ENCODE results near the gene EVA1B. TPM values are rescaled to one million over a fixed set of nuclear protein-coding genes. Genes with fewer than 3 reads are reported as not detected.

The EVA1B gene
- total and polyA plus RNA-seq, 5 experiments from 2014 or later: 0.16 to 2.4 (median 1.2) TPM

GRCh38 chr1:36355811-36356210, 32.4 kb upstream of the EVA1B start:
- H3K36me3 Mint-ChIP-seq: peaks cover 0 to 60% (median 17%) of the 10 kb centered on the region in 3 donors

GRCh38 chr1:36354486-36354885, 31.0 kb upstream of the EVA1B start:
- no peak overlapping the region for H3K4me3 Mint-ChIP-seq
- H3K9me3 Mint-ChIP-seq: no peaks in the 10 kb centered on the region
- H3K27me3 Mint-ChIP-seq: no peaks in the 10 kb centered on the region
- ATAC-seq (no peak), DNase-seq (no peak)
- H3K27ac Mint-ChIP-seq: no peak overlapping the region
- H3K4me1 Mint-ChIP-seq: peaks cover 14 to 32% (median 23%) of the 10 kb centered on the region in 4 donors
- peaks cover 0 to 58% (median 17%) of the 10 kb centered on the region in 3 donors for H3K36me3 Mint-ChIP-seq
- POLR2A ChIA-PET: interaction anchor here (1.8 kb wide), 1 partner anchor 12 kb away, joined by 7 read pairs; no protein-coding TSS in a partner anchor

More at GRCh38 chr1:36355811-36356210, 32.4 kb upstream of the EVA1B start:
- Mint-ChIP-seq H3K9me3 (no peaks in the 10 kb centered on the region), H3K4me3 (no peak overlapping the region), H3K27ac (peak overlapping the region in 1 of 10 donors; percentile 27), H3K4me1 (peaks cover 14 to 34% (median 25%) of the 10 kb centered on the region in 4 donors), H3K27me3 (no peaks in the 10 kb centered on the region)
- POLR2A ChIA-PET: no interaction called here
- ATAC-seq (no peak), DNase-seq (no peak)

GRCh38 chr1:36352910-36353878, 29.7 kb upstream of the EVA1B start:
- Mint-ChIP-seq H3K4me1 (peaks cover 15 to 32% (median 19%) of the 10 kb centered on the region in 4 donors), H3K9me3 (no peaks in the 10 kb centered on the region), H3K27me3 (no peaks in the 10 kb centered on the region), H3K4me3 (no peak overlapping the region), H3K36me3 (peaks cover 0 to 52% (median 15%) of the 10 kb centered on the region in 3 donors), H3K27ac (peak overlapping the region in 5 of 10 donors; percentile 13 to 65 (median 48))
- no peak for ATAC-seq
- DNase-seq: no peak
- POLR2A ChIA-PET: interaction anchor here (1.8 to 4.3 kb wide), 2 partner anchors 14 kb away, joined by 7 to 59 read pairs; no protein-coding TSS in a partner anchor

- Mint-ChIP-seq H3K36me3 (peaks cover 0 to 50% (median 17%) of the 10 kb centered on the region in 3 donors), H3K4me3 (peak overlapping the region in 2 of 10 donors; percentile 42 to 45), H3K27me3 (no peaks in the 10 kb centered on the region), H3K9me3 (no peaks in the 10 kb centered on the region), H3K27ac (peak overlapping the region in 5 of 10 donors; percentile 20 to 65 (median 48)), H3K4me1 (peaks cover 14 to 32% (median 19%) of the 10 kb centered on the region in 4 donors)
- POLR2A ChIA-PET: interaction anchor here (1.2 to 4.3 kb wide), 3 partner anchors 9 to 20 kb away, joined by 3 to 59 read pairs (median 4); no protein-coding TSS in a partner anchor
- no peak for ATAC-seq
- DNase-seq: no peak
Observed at GRCh38 chr1:36352125-36352909, 28.9 kb upstream of the EVA1B start.

GRCh38 chr1:36351227-36351977, 28.0 kb upstream of the EVA1B start:
- Mint-ChIP-seq H3K36me3 (peaks cover 0 to 48% (median 18%) of the 10 kb centered on the region in 3 donors), H3K4me1 (peaks cover 14 to 32% (median 19%) of the 10 kb centered on the region in 4 donors), H3K27ac (peak overlapping the region in 9 of 10 donors; percentile 11 to 89 (median 55)), H3K4me3 (peak overlapping the region in 3 of 10 donors; percentile 54 to 69 (median 59)), H3K9me3 (no peaks in the 10 kb centered on the region), H3K27me3 (no peaks in the 10 kb centered on the region)
- DNase-seq (no peak), ATAC-seq (peak in 1 of 2 donors; percentile 12)
- POLR2A ChIA-PET: interaction anchor here (0.6 to 4.3 kb wide), 10 partner anchors 10 to 190 kb away, joined by 3 to 59 read pairs (median 4); partner anchors contain the start of gene LSM10

GRCh38 chr1:36350659-36351226, 27.3 kb upstream of the EVA1B start:
- Mint-ChIP-seq H3K9me3 (no peaks in the 10 kb centered on the region), H3K36me3 (peaks cover 0 to 47% (median 14%) of the 10 kb centered on the region in 3 donors), H3K4me3 (peak overlapping the region in 8 of 10 donors; percentile 12 to 75 (median 62)), H3K27ac (peak overlapping the region; percentile 36 to 94 (median 81)), H3K27me3 (no peaks in the 10 kb centered on the region), H3K4me1 (peaks cover 14 to 32% (median 19%) of the 10 kb centered on the region in 4 donors)
- POLR2A ChIA-PET: interaction anchor here (0.9 to 4.3 kb wide), 10 partner anchors 10 to 420 kb away, joined by 3 to 59 read pairs (median 4); partner anchors contain the start of genes AGO3, LSM10 and STK40
- DNase-seq: peak in 8 of 10 donors; percentile 37 to 65 (median 46)
- peak; percentile 99 to 100 for ATAC-seq

- H3K4me3 Mint-ChIP-seq: no peak overlapping the region
- DNase-seq (no peak), ATAC-seq (no peak)
- no peaks in the 10 kb centered on the region for H3K9me3 Mint-ChIP-seq
- H3K27ac Mint-ChIP-seq: no peak overlapping the region
- H3K36me3 Mint-ChIP-seq: peaks cover 0 to 45% (median 14%) of the 10 kb centered on the region in 3 donors
- H3K27me3 Mint-ChIP-seq: no peaks in the 10 kb centered on the region
- peaks cover 16 to 32% (median 21%) of the 10 kb centered on the region in 4 donors for H3K4me1 Mint-ChIP-seq
- POLR2A ChIA-PET: interaction anchor here (0.5 to 4.3 kb wide), 5 partner anchors 17 to 419 kb away, joined by 3 to 59 read pairs (median 3); partner anchors contain the start of genes AGO3 and STK40
Observed at GRCh38 chr1:36349839-36350238, 26.4 kb upstream of the EVA1B start.

- Mint-ChIP-seq H3K9me3 (no peaks in the 10 kb centered on the region), H3K27me3 (no peaks in the 10 kb centered on the region), H3K4me1 (peaks cover 19 to 32% (median 25%) of the 10 kb centered on the region in 4 donors), H3K36me3 (peaks cover 0 to 45% (median 13%) of the 10 kb centered on the region in 3 donors), H3K4me3 (no peak overlapping the region), H3K27ac (peak overlapping the region in 1 of 10 donors; percentile 10)
- DNase-seq: no peak
- ATAC-seq: no peak
- POLR2A ChIA-PET: interaction anchor here (0.5 to 4.3 kb wide), 5 partner anchors 18 to 418 kb away, joined by 3 to 59 read pairs (median 3); partner anchors contain the start of genes AGO3 and STK40
Observed at GRCh38 chr1:36349241-36349671, 25.8 kb upstream of the EVA1B start.

- Mint-ChIP-seq H3K36me3 (peaks cover 0 to 42% (median 10%) of the 10 kb centered on the region in 3 donors), H3K27ac (peak overlapping the region in 1 of 10 donors; percentile 68), H3K4me3 (no peak overlapping the region), H3K27me3 (no peaks in the 10 kb centered on the region), H3K9me3 (no peaks in the 10 kb centered on the region), H3K4me1 (peaks cover 14 to 38% (median 27%) of the 10 kb centered on the region in 4 donors)
- ATAC-seq (no peak), DNase-seq (no peak)
- POLR2A ChIA-PET: interaction anchor here (0.5 to 1.7 kb wide), 4 partner anchors 14 to 165 kb away, joined by 3 to 6 read pairs (median 4); no protein-coding TSS in a partner anchor
Observed at GRCh38 chr1:36346741-36347370, 23.4 kb upstream of the EVA1B start.

GRCh38 chr1:36345353-36345752, 21.9 kb upstream of the EVA1B start:
- no peaks in the 10 kb centered on the region for H3K27me3 Mint-ChIP-seq
- H3K27ac Mint-ChIP-seq: peak overlapping the region in 1 of 10 donors; percentile 43
- peaks cover 8 to 25% (median 13%) of the 10 kb centered on the region in 4 donors for H3K4me1 Mint-ChIP-seq
- DNase-seq (no peak), ATAC-seq (no peak)
- peaks cover 0 to 48% (median 14%) of the 10 kb centered on the region in 3 donors for H3K36me3 Mint-ChIP-seq
- POLR2A ChIA-PET: interaction anchor here (1.2 to 1.4 kb wide), 2 partner anchors 21 to 24 kb away, joined by 4 to 5 read pairs; no protein-coding TSS in a partner anchor
- no peak overlapping the region for H3K4me3 Mint-ChIP-seq
- H3K9me3 Mint-ChIP-seq: no peaks in the 10 kb centered on the region
